Vagina (tissue), 2 donors: ENCODE results near the gene THADA. TPM values are rescaled to one million over a fixed set of nuclear protein-coding genes. Genes with fewer than 3 reads are reported as not detected.

ENCODE experiments used
- DNase-seq, 2 donors: peaks; one replicate each; pipeline ENCODE4 v3.0.0-alpha.2; 2017; ENCODE audit errors: extremely low spot score in 2 of 2
- H3K27ac ChIP-seq: fragments of 200-600 bp; sonication (generic); one replicate; pipeline ENCODE4 v1.5.1; 2019
- H3K27me3 ChIP-seq: fragments of 200-600 bp; sonication (generic); one replicate; pipeline ENCODE4 v1.5.1; 2019
- H3K36me3 ChIP-seq, 2 donors: fragments of 200-600 bp; sonication (generic); one replicate each; pipeline ENCODE4 v1.5.1; 2017 to 2019
- H3K4me1 ChIP-seq: fragments of 200-600 bp; sonication (generic); one replicate; pipeline ENCODE4 v1.5.1; 2019
- H3K4me3 ChIP-seq, 2 donors: fragments of 200-600 bp; sonication (generic); 1 replicate in 1 of 2; 2 replicates in 1 of 2; pipeline ENCODE4 v1.5.1; 2016 to 2019
- H3K9me3 ChIP-seq: fragments of 200-600 bp; sonication (generic); one replicate; pipeline ENCODE4 v1.5.1; 2019
- CTCF ChIP-seq, 3 experiments: fragments of 450-650 bp in 2 of 3; fragments of 200-600 bp in 1 of 3; sonication (generic) in 1 of 3; IDR thresholded peaks; one replicate each; pipeline ENCODE4 v1.5.1; 2017 to 2019; ENCODE audit warnings: antibody characterized with exemption in 3 of 3, mild to moderate bottlenecking in 2 of 3, moderate library complexity in 2 of 3
- POLR2A ChIP-seq, 2 donors: fragments of 450-650 bp; IDR thresholded peaks; one replicate each; pipeline ENCODE4 v1.6.1; 2017; ENCODE audit warnings: antibody characterized with exemption in 2 of 2, mild to moderate bottlenecking in 2 of 2, moderate library complexity in 2 of 2
- POLR2AphosphoS5 ChIP-seq, 2 donors: sonication (generic); formaldehyde crosslinking; IDR thresholded peaks; one replicate each; pipeline ENCODE4 v1.9.0; 2017; ENCODE audit warnings: antibody characterized with exemption in 2 of 2, mild to moderate bottlenecking in 2 of 2, low read depth in 1 of 2; ENCODE audit not compliant: insufficient read depth in 1 of 2
- intact Hi-C: fragments of 100-400 bp; cut with DNase I; formaldehyde crosslinking; loops from one replicate; pipeline ENCODE4 v1.15.1; 2023
- total RNA-seq: library from RNA; depleted of rRNA; stranded (reverse); fragments of >200 nt; gene quantifications from one replicate; pipeline ENCODE4 v1.2.3, GENCODE V29; 2016

The THADA gene
- total RNA-seq, 1 donor from 2014 or later, result 32.2 TPM

- H3K27ac ChIP-seq, result no peak overlapping the region
- DNase-seq, result no peak
- H3K4me1 ChIP-seq, result peaks cover 25% of the 10 kb centered on the region
- TF ChIP-seq CTCF (IDR thresholded peaks at IDR 0.05) (no peak), POLR2A (IDR thresholded peaks at IDR 0.05) (no peak), POLR2AphosphoS5 (IDR thresholded peaks at IDR 0.05; ENCODE audit: insufficient read depth in 1 of 2, low read depth in 1 of 2) (no peak)
- intact Hi-C loops, result no loop called here
- no peak overlapping the region for H3K4me3 ChIP-seq
- no peaks in the 10 kb centered on the region for H3K9me3 ChIP-seq
- no peaks in the 10 kb centered on the region for H3K27me3 ChIP-seq
- no peaks in the 10 kb centered on the region for H3K36me3 ChIP-seq
These were observed 389.2 kb downstream of the THADA start for GRCh38 chr2:43206602-43207001.

GRCh38 chr2:43203373-43203772 is 392.5 kb downstream of the THADA start:
- no peak for TF ChIP-seq CTCF (IDR thresholded peaks at IDR 0.05)
- TF ChIP-seq POLR2A (IDR thresholded peaks at IDR 0.05), result no peak
- TF ChIP-seq POLR2AphosphoS5 (IDR thresholded peaks at IDR 0.05; ENCODE audit: insufficient read depth in 1 of 2, low read depth in 1 of 2), result no peak
- no peaks in the 10 kb centered on the region for H3K36me3 ChIP-seq
- no peaks in the 10 kb centered on the region for H3K27me3 ChIP-seq
- no peaks in the 10 kb centered on the region for H3K9me3 ChIP-seq
- H3K27ac ChIP-seq, result no peak overlapping the region
- intact Hi-C loops, result no loop called here
- H3K4me3 ChIP-seq, result no peak overlapping the region
- DNase-seq, result no peak
- H3K4me1 ChIP-seq, result no peaks in the 10 kb centered on the region

GRCh38 chr2:43202289-43202688 is 393.5 kb downstream of the THADA start:
- H3K27me3 ChIP-seq, result no peaks in the 10 kb centered on the region
- no peak overlapping the region for H3K4me3 ChIP-seq
- intact Hi-C loops, result no loop called here
- no peak for DNase-seq
- TF ChIP-seq POLR2AphosphoS5 (IDR thresholded peaks at IDR 0.05; ENCODE audit: insufficient read depth in 1 of 2, low read depth in 1 of 2), result no peak
- no peak for TF ChIP-seq POLR2A (IDR thresholded peaks at IDR 0.05)
- TF ChIP-seq CTCF (IDR thresholded peaks at IDR 0.05), result no peak
- no peak overlapping the region for H3K27ac ChIP-seq
- no peaks in the 10 kb centered on the region for H3K36me3 ChIP-seq
- no peaks in the 10 kb centered on the region for H3K4me1 ChIP-seq
- no peaks in the 10 kb centered on the region for H3K9me3 ChIP-seq

- intact Hi-C loops, result no loop called here
- DNase-seq, result no peak
- TF ChIP-seq POLR2AphosphoS5 (IDR thresholded peaks at IDR 0.05; ENCODE audit: insufficient read depth in 1 of 2, low read depth in 1 of 2), result no peak
- no peak for TF ChIP-seq CTCF (IDR thresholded peaks at IDR 0.05)
- no peak for TF ChIP-seq POLR2A (IDR thresholded peaks at IDR 0.05)
- no peaks in the 10 kb centered on the region for H3K9me3 ChIP-seq
- no peaks in the 10 kb centered on the region for H3K36me3 ChIP-seq
- H3K27ac ChIP-seq, result no peak overlapping the region
- H3K4me1 ChIP-seq, result no peaks in the 10 kb centered on the region
- no peaks in the 10 kb centered on the region for H3K27me3 ChIP-seq
- H3K4me3 ChIP-seq, result no peak overlapping the region
These were observed 394.3 kb downstream of the THADA start for GRCh38 chr2:43201497-43201896.

GRCh38 chr2:43201016-43201415 is 394.8 kb downstream of the THADA start:
- H3K9me3 ChIP-seq, result no peaks in the 10 kb centered on the region
- no peaks in the 10 kb centered on the region for H3K36me3 ChIP-seq
- no peak for DNase-seq
- no peaks in the 10 kb centered on the region for H3K27me3 ChIP-seq
- intact Hi-C loops, result no loop called here
- no peak for TF ChIP-seq POLR2A (IDR thresholded peaks at IDR 0.05)
- no peak for TF ChIP-seq CTCF (IDR thresholded peaks at IDR 0.05)
- no peak for TF ChIP-seq POLR2AphosphoS5 (IDR thresholded peaks at IDR 0.05; ENCODE audit: insufficient read depth in 1 of 2, low read depth in 1 of 2)
- no peak overlapping the region for H3K4me3 ChIP-seq
- H3K27ac ChIP-seq, result no peak overlapping the region
- H3K4me1 ChIP-seq, result no peaks in the 10 kb centered on the region
